HEK293T (cell line): ENCODE data around the gene ANKEF1.

Source experiments
- BHLHE40 ChIP-seq: fragments of 450-650 bp; IDR thresholded peaks from 2 replicates; pipeline ENCODE4 v1.6.1; 2016; ENCODE audit warnings: mild to moderate bottlenecking, moderate library complexity, borderline replicate concordance
- CTBP1 ChIP-seq: fragments of 450-650 bp; IDR thresholded peaks from 2 replicates; pipeline ENCODE4 v1.6.1; 2016; ENCODE audit warnings: borderline replicate concordance
- L3MBTL2 ChIP-seq: fragments of 450-650 bp; conservative IDR thresholded peaks from 2 replicates; pipeline ENCODE4 v1.6.1; 2016; ENCODE audit warnings: mild to moderate bottlenecking
- PKNOX1 ChIP-seq: fragments of 450-650 bp; IDR thresholded peaks from 2 replicates; pipeline ENCODE4 v1.6.1; 2016
- SP1 ChIP-seq: fragments of 450-650 bp; IDR thresholded peaks from 2 replicates; pipeline ENCODE4 v1.6.1; 2017

- TF ChIP-seq SP1 (no peak), PKNOX1 (no peak), CTBP1 (no peak), L3MBTL2 (no peak), BHLHE40 (no peak)
Observed at GRCh38 chr20:10076126-10077080, 41.6 kb downstream of the ANKEF1 start.
